ENCODE measurements around the gene CMTM1. TPM values are rescaled to one million over a fixed set of nuclear protein-coding genes. Genes with fewer than 3 reads are reported as not detected.
A peak's percentile ranks its signal among the peaks of the same experiment; 100 is the strongest.

CMTM1 gene
- total RNA-seq, 1 experiment from 2014 or later, result 9.4 TPM

GRCh38 chr16:66561381-66562080 is 4.7 kb upstream of the CMTM1 start:
- TF ChIP-seq CTCF (conservative IDR thresholded peaks at IDR 0.05), result no peak
- no peak for TF ChIP-seq EZH2 (IDR thresholded peaks at IDR 0.05; ENCODE audit: low read depth)
- intact Hi-C loops (cut with micrococcal nuclease; ENCODE audit: unreplicated experiment), result no loop called here
- H3K9me3 ChIP-seq (ENCODE audit: insufficient read depth, low read depth), result no peaks in the 10 kb centered on the region

GRCh38 chr16:66562409-66562808 is 3.8 kb upstream of the CMTM1 start:
- Histone ChIP-seq H3K27me3 (ENCODE audit: insufficient read depth, low read depth) (no peaks in the 10 kb centered on the region), H3K9me2 (ENCODE audit: insufficient read depth) (no peaks in the 10 kb centered on the region), H3K4me1 (replicated peaks; ENCODE audit: insufficient read depth) (no peaks in the 10 kb centered on the region), H3F3A (ENCODE audit: insufficient read depth, low read depth) (no peaks in the 10 kb centered on the region), H3K27ac (no peak overlapping the region), H3K36me3 (ENCODE audit: low read depth) (0 out of 2 replicates have a peak, but pooled peaks cover 9% of the 10 kb centered on the region), H2AFZ (no peak overlapping the region), H4K20me1 (ENCODE audit: insufficient read depth) (no peaks in the 10 kb centered on the region), H3K4me2 (no peak overlapping the region), H3K9me3 (ENCODE audit: insufficient read depth, low read depth) (0 out of 2 replicates have a peak, but pooled peaks cover 3% of the 10 kb centered on the region), H3K79me2 (ENCODE audit: low read depth) (no peaks in the 10 kb centered on the region), H3K4me3 (no peak overlapping the region)
- CTCF ChIA-PET, result interaction anchor here (0.5 to 1.1 kb wide), 2 partner anchors 210 to 306 kb away, joined by 3 to 4 read pairs; no protein-coding TSS in a partner anchor
- no peak for TF ChIP-seq EZH2 (IDR thresholded peaks at IDR 0.05; ENCODE audit: low read depth)
- peak; percentile 60 for TF ChIP-seq CTCF (conservative IDR thresholded peaks at IDR 0.05)
- intact Hi-C loops (cut with micrococcal nuclease; ENCODE audit: unreplicated experiment), result no loop called here
- POLR2A ChIA-PET (ENCODE audit: unreplicated experiment), result interaction anchor here (0.6 to 1.0 kb wide), 2 partner anchors 179 to 419 kb away, joined by 4 read pairs; no protein-coding TSS in a partner anchor
- DNase-seq, result no peak
- BruUV-seq (replicated peaks), result no TSS peak

More at GRCh38 chr16:66561381-66562080, 4.7 kb upstream of the CMTM1 start:
- H3K27me3 ChIP-seq (ENCODE audit: insufficient read depth, low read depth), result no peaks in the 10 kb centered on the region
- H3K4me2 ChIP-seq, result no peak overlapping the region
- no TSS peak for BruUV-seq (replicated peaks)
- H3F3A ChIP-seq (ENCODE audit: insufficient read depth, low read depth), result no peaks in the 10 kb centered on the region
- H3K36me3 ChIP-seq (ENCODE audit: low read depth), result 0 out of 2 replicates have a peak, but pooled peaks cover 9% of the 10 kb centered on the region
- no peak overlapping the region for H3K27ac ChIP-seq
- DNase-seq, result no peak
- no peak overlapping the region for H3K4me3 ChIP-seq
- ChIA-PET CTCF (interaction anchor here (0.5 to 1.1 kb wide), 2 partner anchors 211 to 306 kb away, joined by 3 to 4 read pairs; no protein-coding TSS in a partner anchor), POLR2A (ENCODE audit: unreplicated experiment) (interaction anchor here (1.0 kb wide), 1 partner anchor 418 kb away, joined by 4 read pairs; no protein-coding TSS in a partner anchor)
- no peaks in the 10 kb centered on the region for H3K79me2 ChIP-seq (ENCODE audit: low read depth)
- no peaks in the 10 kb centered on the region for H3K4me1 ChIP-seq (replicated peaks; ENCODE audit: insufficient read depth)
- H4K20me1 ChIP-seq (ENCODE audit: insufficient read depth), result no peaks in the 10 kb centered on the region
- no peaks in the 10 kb centered on the region for H3K9me2 ChIP-seq (ENCODE audit: insufficient read depth)
- H2AFZ ChIP-seq, result no peak overlapping the region

- Histone ChIP-seq H3K9me3 (ENCODE audit: insufficient read depth, low read depth) (0 out of 2 replicates have a peak, but pooled peaks cover 5% of the 10 kb centered on the region), H3F3A (ENCODE audit: insufficient read depth, low read depth) (no peaks in the 10 kb centered on the region), H3K4me1 (replicated peaks; ENCODE audit: insufficient read depth) (no peaks in the 10 kb centered on the region), H3K27ac (no peak overlapping the region), H3K4me3 (no peak overlapping the region), H3K36me3 (ENCODE audit: low read depth) (0 out of 2 replicates have a peak, but pooled peaks cover 9% of the 10 kb centered on the region), H4K20me1 (ENCODE audit: insufficient read depth) (no peaks in the 10 kb centered on the region), H3K79me2 (ENCODE audit: low read depth) (no peaks in the 10 kb centered on the region), H2AFZ (no peak overlapping the region), H3K27me3 (ENCODE audit: insufficient read depth, low read depth) (no peaks in the 10 kb centered on the region), H3K4me2 (no peak overlapping the region), H3K9me2 (ENCODE audit: insufficient read depth) (no peaks in the 10 kb centered on the region)
- BruUV-seq (replicated peaks), result no TSS peak
- DNase-seq, result no peak
- TF ChIP-seq CTCF (conservative IDR thresholded peaks at IDR 0.05) (no peak), EZH2 (IDR thresholded peaks at IDR 0.05; ENCODE audit: low read depth) (no peak)
- ChIA-PET CTCF (interaction anchor here (1.1 to 1.2 kb wide), 2 partner anchors 9 to 305 kb away, joined by 3 to 4 read pairs; no protein-coding TSS in a partner anchor), POLR2A (ENCODE audit: unreplicated experiment) (interaction anchor here (0.6 to 1.0 kb wide), 3 partner anchors 179 to 420 kb away, joined by 4 to 5 read pairs (median 4); no protein-coding TSS in a partner anchor)
- intact Hi-C loops (cut with micrococcal nuclease; ENCODE audit: unreplicated experiment), result no loop called here
Measured at GRCh38 chr16:66562986-66563385, 3.3 kb upstream of the CMTM1 start.
